ENCODE measurements around the gene ZNF316.
"Not testable (repeated sequence)": the region's sequence is repeated elsewhere in the genome, so short reads cannot be mapped to it uniquely, and the experiment has no call there.

Gene ZNF316

GRCh38 chr7:6621195-6622133, 15.7 kb upstream of the ZNF316 start:
- DNase-seq (ENCODE audit: low read depth) = no peak

- DNase-seq (ENCODE audit: low read depth) = no peak
Measured at GRCh38 chr7:6622134-6622710, 14.9 kb upstream of the ZNF316 start.

- no peak for DNase-seq (ENCODE audit: low read depth)
Measured at GRCh38 chr7:6623589-6624245, 13.4 kb upstream of the ZNF316 start.

- no peak for DNase-seq (ENCODE audit: low read depth)
Measured at GRCh38 chr7:6624246-6624611, 12.9 kb upstream of the ZNF316 start.

GRCh38 chr7:6628045-6628444, 9.1 kb upstream of the ZNF316 start:
- no peak for DNase-seq (ENCODE audit: low read depth)

- no peak for DNase-seq (ENCODE audit: low read depth)
Measured at GRCh38 chr7:6630007-6630849, 6.9 kb upstream of the ZNF316 start.

- no peak for DNase-seq (ENCODE audit: low read depth)
Measured at GRCh38 chr7:6631605-6632004, 5.5 kb upstream of the ZNF316 start.

GRCh38 chr7:6634021-6634420, 3.1 kb upstream of the ZNF316 start:
- no peak for DNase-seq (ENCODE audit: low read depth)

- not testable (repeated sequence) for DNase-seq (ENCODE audit: low read depth)
Measured at GRCh38 chr7:6634971-6635370, 2.1 kb upstream of the ZNF316 start.

- peak; percentile 38 for DNase-seq (ENCODE audit: low read depth)
Measured at GRCh38 chr7:6637544-6638229, 569 bp downstream of the ZNF316 start.

- no peak for DNase-seq (ENCODE audit: low read depth)
Measured at GRCh38 chr7:6639032-6639431, 1.9 kb downstream of the ZNF316 start.

- no peak for DNase-seq (ENCODE audit: low read depth)
Measured at GRCh38 chr7:6639627-6640026, 2.5 kb downstream of the ZNF316 start.

- peak; percentile 29 for DNase-seq (ENCODE audit: low read depth)
Measured at GRCh38 chr7:6640246-6640721, 3.2 kb downstream of the ZNF316 start.

- DNase-seq (ENCODE audit: low read depth) = no peak
Measured at GRCh38 chr7:6641305-6642035, 4.4 kb downstream of the ZNF316 start.

- DNase-seq (ENCODE audit: low read depth) = no peak
Measured at GRCh38 chr7:6642239-6642839, 5.2 kb downstream of the ZNF316 start.

GRCh38 chr7:6642861-6643640, 5.9 kb downstream of the ZNF316 start:
- no peak for DNase-seq (ENCODE audit: low read depth)

- DNase-seq (ENCODE audit: low read depth) = no peak
Measured at GRCh38 chr7:6643915-6644625, 7.0 kb downstream of the ZNF316 start.

GRCh38 chr7:6644728-6645127, 7.6 kb downstream of the ZNF316 start:
- DNase-seq (ENCODE audit: low read depth) = no peak

- no peak for DNase-seq (ENCODE audit: low read depth)
Measured at GRCh38 chr7:6646465-6646864, 9.3 kb downstream of the ZNF316 start.

All from activated T-cell treated with anti-CD3 and anti-CD28 coated beads for 24 hours (primary cell).